D721Med (cell line): ENCODE data around the gene TRPC4AP.

Experiments used
- DNase-seq: peaks from one replicate; pipeline ENCODE4 v3.0.0; 2011; ENCODE audit warnings: low spot score; ENCODE audit not compliant: insufficient read length
- FAIRE-seq: peaks from 2 replicates; lab custom pipeline; 2011; peaks lifted over from hg19 to GRCh38; lab: Jason Lieb, UNC
- TF ChIP-seq, protein P1 (sequence below): IDR thresholded peaks from 2 replicates; pipeline ENCODE4 v1.5.1; 2012; ENCODE audit warnings: mild to moderate bottlenecking, control low read depth; ENCODE audit not compliant: insufficient read depth; ENCODE audit errors: missing control alignments

Gene TRPC4AP

DNA sequence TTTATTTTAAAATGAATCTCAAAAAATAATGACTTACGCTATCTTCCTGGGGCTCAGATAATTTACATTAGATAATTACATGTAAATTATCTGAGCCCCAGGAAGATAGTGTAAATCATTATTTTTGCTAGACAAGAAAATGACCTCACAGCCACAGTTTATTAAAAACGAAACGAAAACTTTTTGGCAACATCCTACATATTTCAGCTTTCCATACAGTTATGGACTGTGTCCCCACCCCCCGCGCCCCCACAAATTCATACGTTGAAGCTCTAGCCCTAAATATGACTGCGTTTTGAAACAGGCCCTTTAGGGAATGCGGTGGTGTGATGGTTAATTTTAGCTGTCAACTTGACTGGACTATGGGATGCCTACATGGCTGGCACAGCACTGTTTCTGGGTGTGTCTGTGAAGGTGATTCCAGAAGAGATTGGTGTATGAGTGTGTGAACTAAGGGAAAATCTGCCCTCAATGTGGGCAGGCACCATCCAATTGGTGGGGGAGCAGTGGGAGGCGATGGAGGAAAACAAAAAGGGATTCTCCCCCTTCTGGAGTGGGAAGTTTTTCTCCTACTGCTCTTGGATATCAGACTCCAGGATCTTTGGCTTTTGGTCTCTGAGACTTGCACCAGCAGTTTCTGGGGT is 52.6 kb downstream of the TRPC4AP start:
- FAIRE-seq = no peak
- TF ChIP-seq, protein P1, sequence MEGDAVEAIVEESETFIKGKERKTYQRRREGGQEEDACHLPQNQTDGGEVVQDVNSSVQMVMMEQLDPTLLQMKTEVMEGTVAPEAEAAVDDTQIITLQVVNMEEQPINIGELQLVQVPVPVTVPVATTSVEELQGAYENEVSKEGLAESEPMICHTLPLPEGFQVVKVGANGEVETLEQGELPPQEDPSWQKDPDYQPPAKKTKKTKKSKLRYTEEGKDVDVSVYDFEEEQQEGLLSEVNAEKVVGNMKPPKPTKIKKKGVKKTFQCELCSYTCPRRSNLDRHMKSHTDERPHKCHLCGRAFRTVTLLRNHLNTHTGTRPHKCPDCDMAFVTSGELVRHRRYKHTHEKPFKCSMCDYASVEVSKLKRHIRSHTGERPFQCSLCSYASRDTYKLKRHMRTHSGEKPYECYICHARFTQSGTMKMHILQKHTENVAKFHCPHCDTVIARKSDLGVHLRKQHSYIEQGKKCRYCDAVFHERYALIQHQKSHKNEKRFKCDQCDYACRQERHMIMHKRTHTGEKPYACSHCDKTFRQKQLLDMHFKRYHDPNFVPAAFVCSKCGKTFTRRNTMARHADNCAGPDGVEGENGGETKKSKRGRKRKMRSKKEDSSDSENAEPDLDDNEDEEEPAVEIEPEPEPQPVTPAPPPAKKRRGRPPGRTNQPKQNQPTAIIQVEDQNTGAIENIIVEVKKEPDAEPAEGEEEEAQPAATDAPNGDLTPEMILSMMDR = no peak
- no peak for DNase-seq

DNA sequence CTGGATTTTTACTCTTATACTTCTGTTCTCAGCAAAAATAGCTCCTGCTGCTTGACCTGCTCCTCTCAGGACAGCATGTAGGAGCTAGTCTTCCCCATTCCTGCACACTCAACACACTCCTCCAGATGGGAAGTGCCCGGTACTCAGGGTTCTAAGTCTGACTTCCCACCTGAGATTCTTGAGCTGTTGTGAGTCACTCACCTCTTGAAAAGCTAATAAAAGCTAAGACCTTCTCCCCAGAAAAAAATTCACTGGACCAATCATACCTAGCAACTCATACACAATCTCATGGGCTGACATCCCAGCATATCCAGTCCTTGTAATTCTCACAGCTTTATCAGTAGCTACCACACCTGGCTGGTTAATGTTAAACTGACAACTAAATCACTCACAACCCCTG is 53.5 kb downstream of the TRPC4AP start:
- DNase-seq = no peak
- no peak for FAIRE-seq
- TF ChIP-seq, protein P1 = no peak

DNA sequence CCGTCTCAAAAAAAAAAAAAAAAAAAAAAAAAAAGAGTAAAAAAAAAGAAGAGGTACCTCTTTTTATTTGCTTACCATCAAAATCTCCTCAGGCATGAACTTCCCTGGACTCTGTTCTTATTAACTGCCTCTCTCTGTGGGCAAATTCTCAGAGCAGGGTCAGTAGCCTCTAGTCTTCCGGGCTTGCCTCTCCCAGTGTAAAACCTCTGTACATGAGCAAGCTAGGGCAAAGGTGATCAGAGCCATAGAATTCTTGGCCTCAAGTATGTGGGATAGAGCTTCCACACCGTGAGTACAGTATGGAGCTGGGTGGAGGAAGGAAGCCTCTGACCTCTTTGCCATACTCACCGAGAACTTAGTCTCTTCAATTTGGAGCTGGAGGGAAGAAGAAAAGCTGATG is 58.5 kb downstream of the TRPC4AP start:
- DNase-seq (no peak), FAIRE-seq (no peak)
- TF ChIP-seq, protein P1 = no peak

DNA sequence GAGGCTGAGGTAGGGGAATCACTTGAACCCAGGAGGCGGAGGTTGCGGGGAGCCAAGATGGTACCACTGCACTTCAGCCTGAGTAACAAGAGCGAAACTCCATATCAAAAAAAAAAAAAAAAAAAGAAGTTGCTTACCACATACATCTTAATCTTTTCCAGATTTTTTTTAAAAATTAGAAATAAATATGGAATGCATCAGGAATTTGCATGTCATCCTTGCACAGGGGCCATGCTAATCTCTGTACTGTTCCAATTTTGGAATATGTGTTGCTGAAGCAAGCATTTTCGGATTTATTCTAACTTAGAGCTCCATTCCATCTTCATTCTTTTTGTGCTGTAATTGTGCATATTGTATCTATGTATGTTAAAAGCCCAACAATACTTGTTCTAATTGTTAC is 62.5 kb downstream of the TRPC4AP start:
- FAIRE-seq = no peak
- TF ChIP-seq, protein P1 = no peak
- no peak for DNase-seq

DNA sequence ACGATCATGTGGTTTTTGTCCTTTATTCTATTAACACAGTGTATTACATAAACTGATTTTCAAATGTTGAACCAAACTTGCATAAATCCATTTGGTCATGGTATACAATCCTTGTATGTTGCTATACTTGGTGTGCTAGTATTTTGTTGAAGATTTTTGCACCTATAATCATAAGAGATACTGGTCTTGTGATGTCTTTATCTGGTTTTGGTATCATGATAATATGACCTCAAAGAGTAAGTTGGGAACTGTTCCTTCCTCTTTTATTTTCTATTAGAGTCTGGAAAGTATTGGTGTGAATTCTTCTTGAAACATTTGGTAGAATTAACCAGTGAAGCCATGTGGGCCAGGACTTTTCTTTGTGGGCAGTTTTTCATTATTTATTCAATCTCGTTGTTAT is 65.3 kb downstream of the TRPC4AP start:
- FAIRE-seq (no peak), DNase-seq (no peak)
- TF ChIP-seq, protein P1 = no peak

DNA sequence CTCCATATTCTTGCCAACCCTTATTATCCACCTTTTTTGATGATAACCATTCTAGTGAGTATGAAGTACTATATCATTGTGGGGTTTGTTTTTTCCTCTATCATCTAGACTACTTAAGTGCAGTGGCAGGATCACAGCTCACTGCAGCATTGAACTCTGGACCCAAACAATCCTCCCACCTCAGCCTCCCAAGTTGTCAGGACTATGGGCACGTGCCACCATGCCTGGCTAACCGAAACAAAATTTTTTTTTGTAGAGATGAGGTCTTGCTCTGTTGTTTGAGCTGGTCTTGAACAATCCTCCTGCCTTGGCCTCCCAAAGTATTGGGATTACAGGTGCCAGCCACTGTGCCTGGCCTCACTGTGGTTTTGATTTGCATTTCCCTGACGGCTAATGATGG is 67.5 kb downstream of the TRPC4AP start:
- FAIRE-seq (no peak), DNase-seq (no peak)
- TF ChIP-seq, protein P1 = no peak

DNA sequence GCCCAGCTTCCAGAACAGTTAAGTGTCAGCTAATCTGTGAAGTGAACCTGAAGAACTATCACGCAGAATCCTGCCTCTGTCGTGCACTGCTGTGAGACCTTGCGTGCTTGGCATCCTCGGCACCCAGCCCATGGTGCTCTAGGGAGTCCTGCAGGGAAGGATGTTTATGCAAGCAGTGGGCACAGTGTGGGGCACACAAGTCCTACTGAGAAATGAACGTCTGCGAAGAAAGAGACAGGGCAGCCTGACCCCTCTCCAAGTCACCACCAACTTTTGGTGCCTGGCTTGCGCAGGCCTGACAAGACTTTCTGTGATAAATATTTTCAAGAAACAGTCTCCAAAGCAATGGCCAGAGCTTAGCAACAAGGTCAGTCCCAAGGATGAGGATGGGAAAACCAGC is 69.0 kb downstream of the TRPC4AP start:
- DNase-seq (no peak), FAIRE-seq (no peak)
- TF ChIP-seq, protein P1 = no peak
